Keratinocyte (primary cell): ENCODE results near the gene CYSTM1. TPM values are rescaled to one million over a fixed set of nuclear protein-coding genes. Genes with fewer than 3 reads are reported as not detected.

Source experiments
- DNase-seq: peaks from one replicate; pipeline ENCODE4 v3.0.0-alpha.2; 2011; ENCODE audit warnings: low read depth, missing footprints, low spot score
- FAIRE-seq: peaks from 2 replicates; lab custom pipeline; 2011; peaks lifted over from hg19 to GRCh38; lab: Jason Lieb, UNC
- H2AFZ ChIP-seq: 2 replicates; pipeline ENCODE4 v1.6.0; 2012; ENCODE audit warnings: low read length, control low read depth, inconsistent platforms; ENCODE audit not compliant: control insufficient read depth
- H3K27ac ChIP-seq: 2 replicates; pipeline ENCODE4 v1.5.1; 2011; ENCODE audit warnings: low read length; ENCODE audit not compliant: control insufficient read depth, insufficient read depth
- H3K27me3 ChIP-seq: 3 replicates; pipeline ENCODE4 v1.6.0; 2011; ENCODE audit warnings: low read length; ENCODE audit not compliant: control insufficient read depth, insufficient read depth; ENCODE audit errors: extremely low read depth
- H3K36me3 ChIP-seq, 2 experiments: 2 replicates in 1 of 2; 3 replicates in 1 of 2; pipeline ENCODE4 v1.5.1; 2011; ENCODE audit warnings: low read length in 2 of 2, mild to moderate bottlenecking in 1 of 2; ENCODE audit not compliant: control insufficient read depth in 2 of 2, insufficient read depth in 2 of 2; ENCODE audit errors: extremely low read depth in 1 of 2
- H3K4me1 ChIP-seq: 3 replicates; pipeline ENCODE4 v1.5.1; 2011; ENCODE audit warnings: low read length; ENCODE audit not compliant: control insufficient read depth, insufficient read depth; ENCODE audit errors: extremely low read depth
- H3K4me2 ChIP-seq: 3 replicates; pipeline ENCODE4 v1.6.0; 2011; ENCODE audit warnings: low read depth, low read length; ENCODE audit not compliant: control insufficient read depth, insufficient read depth; ENCODE audit errors: extremely low read depth
- H3K4me3 ChIP-seq, 3 experiments: fragments of 200-600 bp in 1 of 3; sonication (generic) in 1 of 3; 2 replicates in 2 of 3; 3 replicates in 1 of 3; pipeline ENCODE4 v1.5.1; 2011 to 2016; ENCODE audit warnings: low read length in 3 of 3, mild to moderate bottlenecking in 3 of 3, control low read depth in 2 of 3, inconsistent platforms in 1 of 3, low read depth in 1 of 3, mixed read lengths in 1 of 3, mixed run types in 1 of 3, moderate library complexity in 1 of 3; ENCODE audit not compliant: control insufficient read depth in 2 of 3, insufficient read depth in 2 of 3; ENCODE audit errors: extremely low read depth in 1 of 3
- H3K79me2 ChIP-seq: 2 replicates; pipeline ENCODE4 v1.6.0; 2012; ENCODE audit warnings: low read length; ENCODE audit not compliant: control insufficient read depth, insufficient read depth
- H3K9ac ChIP-seq: 3 replicates; pipeline ENCODE4 v1.6.0; 2011; ENCODE audit warnings: low read length; ENCODE audit not compliant: control insufficient read depth, insufficient read depth; ENCODE audit errors: extremely low read depth
- H3K9me1 ChIP-seq: 3 replicates; pipeline ENCODE4 v1.6.0; 2011; ENCODE audit warnings: low read length; ENCODE audit not compliant: control insufficient read depth, insufficient read depth; ENCODE audit errors: extremely low read depth
- H3K9me3 ChIP-seq: 2 replicates; pipeline ENCODE4 v1.5.1; 2012; ENCODE audit warnings: low read depth, low read length; ENCODE audit not compliant: control insufficient read depth
- H4K20me1 ChIP-seq: 3 replicates; pipeline ENCODE4 v1.6.0; 2011; ENCODE audit warnings: low read length; ENCODE audit not compliant: control insufficient read depth, insufficient read depth; ENCODE audit errors: extremely low read depth
- CTCF ChIP-seq, 3 experiments: IDR thresholded peaks in 1 of 3; conservative IDR thresholded peaks in 1 of 3; optimal IDR thresholded peaks in 1 of 3; 2 replicates in 2 of 3; 3 replicates in 1 of 3; pipeline versions ENCODE3 to v1.5.1; 2011; ENCODE audit warnings: low read length in 3 of 3, mild to moderate bottlenecking in 3 of 3, moderate library complexity in 2 of 3, control low read depth in 1 of 3, inconsistent platforms in 1 of 3; ENCODE audit not compliant: insufficient read depth in 2 of 3; ENCODE audit errors: extremely low read depth in 1 of 3
- EZH2 ChIP-seq: IDR thresholded peaks from one replicate; pipeline ENCODE4 v1.6.1; 2012; ENCODE audit warnings: inconsistent platforms, mild to moderate bottlenecking, low read length, moderate library complexity
- dilution Hi-C: fragments of 300-500 bp; cut with MboI; formaldehyde crosslinking; loops from one replicate; pipeline ENCODE4 v1.7.0; 2020; ENCODE audit warnings: low sequenced_read_pairs; ENCODE audit not compliant: extremely low pct_ligation_motif_present
- polyA plus RNA-seq, 5 experiments: library from polyadenylated mRNA; depleted of rRNA in 3 of 5; stranded (reverse) in 3 of 5; stranded (forward) in 1 of 5; unstranded in 1 of 5; fragments of >200 nt; gene quantifications; 1 replicate in 1 of 5; 2 replicates in 3 of 5; 3 replicates in 1 of 5; pipeline versions ENCODE4 v1.2.1 to v1.2.3, GENCODE V29; 2011 to 2012; ENCODE audit warnings: missing spikeins in 2 of 5, low read depth in 1 of 5, low replicate concordance in 1 of 5

CYSTM1 gene
- polyA plus RNA-seq, 1 donor (not counting 4 experiments of a cell fraction or from before 2014, with no cell fraction given), result 34.3 TPM

- Histone ChIP-seq H3K9ac (no peak overlapping the region), H3K4me2 (no peak overlapping the region), H3K4me3 (no peak overlapping the region), H4K20me1 (no peaks in the 10 kb centered on the region), H3K9me1 (no peaks in the 10 kb centered on the region), H3K4me1 (peaks cover 66% of the 10 kb centered on the region), H3K79me2 (peaks cover 57% of the 10 kb centered on the region), H3K27ac (no peak overlapping the region), H3K36me3 (peaks cover 0 to 14% of the 10 kb centered on the region in 2 experiments), H2AFZ (no peak overlapping the region), H3K27me3 (no peaks in the 10 kb centered on the region), H3K9me3 (no peaks in the 10 kb centered on the region)
- TF ChIP-seq CTCF (optimal IDR thresholded peaks at IDR 0.05 in 1 of 3, IDR thresholded peaks at IDR 0.05 in 1 of 3, conservative IDR thresholded peaks at IDR 0.05 in 1 of 3; ENCODE audit: extremely low read depth in 1 of 3, insufficient read depth in 2 of 3, low read length in 3 of 3), result no peak
- no peak for TF ChIP-seq EZH2
- dilution Hi-C loops, result no loop called here
- FAIRE-seq (no peak), DNase-seq (no peak)
These were observed 80.6 kb downstream of the CYSTM1 start for GRCh38 chr5:140255460-140256157.

- dilution Hi-C loops, result no loop called here
- peaks cover 60% of the 10 kb centered on the region for H3K79me2 ChIP-seq
- no peak overlapping the region for H3K27ac ChIP-seq
- H4K20me1 ChIP-seq, result no peaks in the 10 kb centered on the region
- H3K9ac ChIP-seq, result no peak overlapping the region
- H3K27me3 ChIP-seq, result no peaks in the 10 kb centered on the region
- peaks cover 0 to 15% of the 10 kb centered on the region in 2 experiments for H3K36me3 ChIP-seq
- H3K4me1 ChIP-seq, result peaks cover 70% of the 10 kb centered on the region
- no peak overlapping the region for H3K4me2 ChIP-seq
- DNase-seq (no peak), FAIRE-seq (no peak)
- H3K9me3 ChIP-seq, result no peaks in the 10 kb centered on the region
- no peak overlapping the region for H2AFZ ChIP-seq
- H3K4me3 ChIP-seq, result no peak overlapping the region
- peaks cover 3% of the 10 kb centered on the region for H3K9me1 ChIP-seq
- no peak for TF ChIP-seq CTCF (optimal IDR thresholded peaks at IDR 0.05 in 1 of 3, IDR thresholded peaks at IDR 0.05 in 1 of 3, conservative IDR thresholded peaks at IDR 0.05 in 1 of 3; ENCODE audit: extremely low read depth in 1 of 3, insufficient read depth in 2 of 3, low read length in 3 of 3)
- no peak for TF ChIP-seq EZH2
These were observed 81.7 kb downstream of the CYSTM1 start for GRCh38 chr5:140256726-140257125.
